Type B pancreatic cell (in vitro differentiated cells): ENCODE results near the gene LDLRAD1. TPM values are rescaled to one million over a fixed set of nuclear protein-coding genes. Genes with fewer than 3 reads are reported as not detected.
"Not testable (repeated sequence)": the region's sequence is repeated elsewhere in the genome, so short reads cannot be mapped to it uniquely, and the experiment has no call there.

Source experiments
- DNase-seq: peaks from one replicate; pipeline ENCODE4 v3.0.0; 2021; ENCODE audit warnings: mixed read lengths; ENCODE audit not compliant: unreplicated experiment; ENCODE audit errors: extremely low spot score
- H3K27ac Mint-ChIP-seq: 2 replicates; pipeline ENCODE4 v1.8.0; 2021; ENCODE audit warnings: mild to moderate bottlenecking, mixed read lengths
- H3K27me3 Mint-ChIP-seq: 2 replicates; pipeline ENCODE4 v1.8.0; 2021; ENCODE audit warnings: mixed read lengths
- H3K36me3 Mint-ChIP-seq: 2 replicates; pipeline ENCODE4 v1.8.0; 2021; ENCODE audit warnings: mixed read lengths
- H3K4me1 Mint-ChIP-seq: one replicate; pipeline ENCODE4 v1.8.0; 2021; ENCODE audit warnings: mixed read lengths; ENCODE audit not compliant: unreplicated experiment
- H3K4me3 Mint-ChIP-seq: 2 replicates; pipeline ENCODE4 v1.8.0; 2021; ENCODE audit warnings: mild to moderate bottlenecking, mixed read lengths
- H3K9me3 Mint-ChIP-seq: 2 replicates; pipeline ENCODE4 v1.8.0; 2021; ENCODE audit warnings: mixed read lengths
- total RNA-seq: library from RNA; stranded (reverse); gene quantifications from 2 replicates; pipeline ENCODE4 v1.2.1, GENCODE V29; 2021; ENCODE audit warnings: low replicate concordance
- TF ChIP-seq, protein P1 (sequence below): fragments of 200-600 bp; sonication (generic); conservative IDR thresholded peaks from 2 replicates; pipeline ENCODE4 v1.5.0; 2021; ENCODE audit warnings: antibody characterized with exemption, mild to moderate bottlenecking

LDLRAD1 gene
- total RNA-seq, 1 donor from 2014 or later, result 1.3 TPM

DNA sequence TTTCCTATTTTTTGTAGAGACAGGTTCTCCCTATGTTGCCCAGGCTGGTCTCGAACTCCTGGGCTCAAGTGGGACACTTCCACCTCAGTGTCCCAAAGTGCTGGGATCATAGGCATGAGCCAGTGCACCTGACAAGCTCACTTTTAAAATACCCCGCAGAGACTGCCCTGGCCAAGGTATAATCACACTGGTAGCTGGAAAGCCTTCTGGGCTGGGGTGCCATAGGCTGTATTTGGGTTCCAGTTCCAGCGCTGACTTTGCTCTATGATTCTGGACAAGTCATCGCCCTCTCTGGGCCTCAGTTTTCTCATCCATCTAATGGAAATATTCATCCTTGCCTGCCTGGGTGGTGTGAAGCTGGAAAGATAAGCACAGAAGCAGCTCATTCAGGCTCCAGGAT lies 10.4 kb downstream of the LDLRAD1 start:
- H3K27ac Mint-ChIP-seq, result no peak overlapping the region
- no peaks in the 10 kb centered on the region for H3K36me3 Mint-ChIP-seq
- TF ChIP-seq, protein P1, sequence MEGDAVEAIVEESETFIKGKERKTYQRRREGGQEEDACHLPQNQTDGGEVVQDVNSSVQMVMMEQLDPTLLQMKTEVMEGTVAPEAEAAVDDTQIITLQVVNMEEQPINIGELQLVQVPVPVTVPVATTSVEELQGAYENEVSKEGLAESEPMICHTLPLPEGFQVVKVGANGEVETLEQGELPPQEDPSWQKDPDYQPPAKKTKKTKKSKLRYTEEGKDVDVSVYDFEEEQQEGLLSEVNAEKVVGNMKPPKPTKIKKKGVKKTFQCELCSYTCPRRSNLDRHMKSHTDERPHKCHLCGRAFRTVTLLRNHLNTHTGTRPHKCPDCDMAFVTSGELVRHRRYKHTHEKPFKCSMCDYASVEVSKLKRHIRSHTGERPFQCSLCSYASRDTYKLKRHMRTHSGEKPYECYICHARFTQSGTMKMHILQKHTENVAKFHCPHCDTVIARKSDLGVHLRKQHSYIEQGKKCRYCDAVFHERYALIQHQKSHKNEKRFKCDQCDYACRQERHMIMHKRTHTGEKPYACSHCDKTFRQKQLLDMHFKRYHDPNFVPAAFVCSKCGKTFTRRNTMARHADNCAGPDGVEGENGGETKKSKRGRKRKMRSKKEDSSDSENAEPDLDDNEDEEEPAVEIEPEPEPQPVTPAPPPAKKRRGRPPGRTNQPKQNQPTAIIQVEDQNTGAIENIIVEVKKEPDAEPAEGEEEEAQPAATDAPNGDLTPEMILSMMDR, result no peak
- no peaks in the 10 kb centered on the region for H3K9me3 Mint-ChIP-seq
- H3K4me1 Mint-ChIP-seq, result peaks cover 6% of the 10 kb centered on the region
- no peak overlapping the region for H3K4me3 Mint-ChIP-seq
- no peak for DNase-seq
- no peaks in the 10 kb centered on the region for H3K27me3 Mint-ChIP-seq

DNA sequence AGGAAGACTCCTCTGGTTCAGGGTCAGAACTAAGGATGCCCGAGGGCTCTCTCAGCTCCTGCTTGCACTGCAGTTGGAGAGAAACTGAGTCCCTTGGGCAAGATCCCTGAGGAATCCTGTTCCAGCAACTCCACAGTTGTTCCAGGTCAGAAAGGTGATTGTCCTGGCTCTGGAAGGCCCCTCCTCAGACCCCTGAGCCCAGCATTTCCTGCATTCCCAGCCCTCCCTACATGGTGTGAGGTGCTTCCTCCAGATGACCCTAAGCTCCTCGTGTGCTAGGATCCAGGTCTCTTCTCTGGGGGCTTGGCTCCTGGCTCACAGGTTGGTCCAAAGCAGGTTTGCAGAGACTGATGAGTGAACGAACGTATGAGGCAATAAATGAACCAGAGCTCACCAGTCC lies 11.5 kb downstream of the LDLRAD1 start:
- Mint-ChIP-seq H3K36me3 (no peaks in the 10 kb centered on the region), H3K4me3 (no peak overlapping the region), H3K4me1 (peaks cover 7% of the 10 kb centered on the region), H3K27ac (no peak overlapping the region), H3K27me3 (no peaks in the 10 kb centered on the region), H3K9me3 (no peaks in the 10 kb centered on the region)
- DNase-seq, result no peak
- TF ChIP-seq, protein P1, result no peak

DNA sequence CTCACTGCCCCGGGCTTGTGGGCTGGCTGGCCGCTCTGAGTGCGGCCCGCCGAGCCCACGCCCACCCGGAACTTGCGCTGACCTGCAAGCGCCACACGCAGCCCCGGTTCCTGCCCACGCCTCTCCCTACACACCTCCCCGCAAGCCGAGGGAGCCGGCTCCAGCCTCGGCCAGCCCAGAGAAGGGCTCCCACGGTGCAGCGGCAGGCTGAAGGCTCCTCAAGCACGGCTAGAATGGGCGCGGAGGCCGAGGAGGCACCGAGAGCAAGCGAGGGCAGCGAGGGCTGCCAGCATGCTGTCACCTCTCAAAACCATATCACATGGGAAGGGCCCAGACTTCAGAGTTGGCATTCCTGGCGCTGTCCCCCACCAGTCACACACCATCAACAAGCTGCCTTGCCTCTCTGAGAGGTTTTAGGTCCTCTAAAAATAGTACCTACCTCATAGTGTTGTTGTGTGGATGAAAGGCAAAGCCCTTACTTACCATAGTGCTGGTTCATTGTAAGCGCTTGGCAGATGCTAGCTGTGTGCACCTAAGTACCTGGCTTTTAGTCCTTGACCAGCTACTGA lies 13.4 kb downstream of the LDLRAD1 start:
- H3K4me1 Mint-ChIP-seq, result peaks cover 9% of the 10 kb centered on the region
- no peak for DNase-seq
- no peaks in the 10 kb centered on the region for H3K9me3 Mint-ChIP-seq
- H3K4me3 Mint-ChIP-seq, result no peak overlapping the region
- H3K27me3 Mint-ChIP-seq, result no peaks in the 10 kb centered on the region
- TF ChIP-seq, protein P1, result no peak
- no peak overlapping the region for H3K27ac Mint-ChIP-seq
- no peaks in the 10 kb centered on the region for H3K36me3 Mint-ChIP-seq

DNA sequence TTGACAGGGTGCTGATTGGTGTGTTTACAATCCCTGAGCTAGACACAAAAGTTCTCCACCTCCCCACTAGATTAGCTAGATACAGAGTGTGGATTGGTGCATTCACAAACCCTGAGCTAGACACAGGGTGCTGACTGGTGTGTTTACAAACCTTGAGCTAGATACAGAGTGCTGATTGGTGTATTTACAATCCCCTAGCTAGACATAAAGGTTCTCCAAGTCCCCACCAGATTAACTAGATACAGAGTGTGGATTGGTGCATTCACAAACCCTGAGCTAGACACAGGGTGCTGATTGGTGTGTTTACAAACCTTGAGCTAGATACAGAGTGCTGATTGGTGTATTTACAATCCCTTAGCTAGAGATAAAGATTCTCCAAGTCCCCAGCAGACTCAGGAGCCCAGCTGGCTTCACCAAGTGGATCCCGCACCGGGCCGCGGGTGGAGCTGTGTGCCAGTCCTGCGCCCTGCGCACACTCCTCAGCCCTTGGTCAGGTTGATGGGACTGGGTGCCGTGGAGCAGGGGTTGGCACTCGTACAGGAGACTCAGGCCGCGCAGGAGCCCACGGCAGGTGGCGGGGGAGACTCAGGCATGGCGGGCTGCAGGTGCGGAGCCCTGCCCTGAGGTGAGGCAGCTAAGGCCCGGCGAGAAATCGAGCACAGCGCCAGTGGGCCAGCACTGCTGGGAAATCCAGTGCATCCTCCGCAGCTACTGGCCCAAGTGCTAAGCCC lies 14.1 kb downstream of the LDLRAD1 start:
- not testable (repeated sequence) for H3K9me3 Mint-ChIP-seq, H3K27ac Mint-ChIP-seq, DNase-seq, H3K27me3 Mint-ChIP-seq, H3K4me3 Mint-ChIP-seq, H3K4me1 Mint-ChIP-seq, H3K36me3 Mint-ChIP-seq

DNA sequence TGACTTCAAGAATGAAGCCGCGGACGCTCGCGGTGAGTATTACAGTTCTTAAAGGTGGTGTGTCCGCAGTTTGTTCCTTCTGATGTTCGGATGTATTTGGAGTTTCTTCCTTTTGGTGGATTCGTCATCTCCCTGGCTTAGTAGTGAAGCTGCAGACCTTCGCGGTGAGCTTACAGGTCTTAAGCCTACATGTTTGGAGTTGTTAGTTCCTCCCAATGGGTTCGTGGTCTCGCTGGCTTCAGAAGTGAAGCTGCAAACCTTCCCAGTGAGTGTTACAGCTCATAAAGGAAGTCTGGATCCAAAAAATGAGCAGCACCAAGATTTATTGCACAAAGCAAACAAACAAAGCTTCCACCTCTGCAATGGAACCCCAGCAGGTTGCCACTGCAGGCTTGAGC lies 14.7 kb downstream of the LDLRAD1 start:
- TF ChIP-seq, protein P1, result no peak
- no peak for DNase-seq
- Mint-ChIP-seq H3K4me3 (no peak overlapping the region), H3K27me3 (no peaks in the 10 kb centered on the region), H3K36me3 (no peaks in the 10 kb centered on the region), H3K27ac (no peak overlapping the region), H3K9me3 (no peaks in the 10 kb centered on the region), H3K4me1 (peaks cover 9% of the 10 kb centered on the region)

DNA sequence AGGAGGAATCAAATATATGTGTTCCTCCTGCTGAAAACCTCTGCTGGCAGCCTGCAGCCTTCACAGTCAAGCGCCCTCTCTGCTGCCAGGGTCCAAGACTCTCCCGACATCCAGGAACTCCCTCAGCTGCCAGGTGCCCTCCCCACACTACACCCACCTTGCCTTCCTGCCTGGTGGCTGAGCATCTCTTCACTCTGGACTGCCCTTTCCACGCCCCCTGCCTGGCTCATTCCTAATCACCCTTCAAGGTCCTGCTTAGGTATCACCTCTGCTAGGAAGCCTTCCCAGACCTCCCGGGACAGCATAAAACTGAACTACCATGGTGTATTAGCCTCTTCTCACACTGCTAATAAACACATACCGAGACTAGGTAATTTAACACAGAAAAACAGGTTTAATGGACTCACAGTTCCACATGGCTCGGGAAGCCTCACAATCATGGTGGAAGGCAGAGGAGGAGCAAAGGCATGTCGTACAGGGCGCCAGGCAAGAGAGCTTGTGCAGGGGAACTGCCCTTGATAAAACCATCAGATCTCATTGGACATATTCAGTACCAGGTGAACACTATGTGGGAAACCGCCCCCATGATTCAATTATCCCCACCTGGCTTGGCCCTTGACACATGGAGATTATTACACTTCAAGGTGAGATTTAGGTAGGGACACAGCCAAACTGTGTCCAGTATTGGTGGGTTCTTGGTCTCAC lies 15.3 kb downstream of the LDLRAD1 start:
- Mint-ChIP-seq H3K36me3 (no peaks in the 10 kb centered on the region), H3K27me3 (no peaks in the 10 kb centered on the region), H3K9me3 (no peaks in the 10 kb centered on the region), H3K4me1 (peaks cover 9% of the 10 kb centered on the region), H3K4me3 (no peak overlapping the region), H3K27ac (no peak overlapping the region)
- TF ChIP-seq, protein P1, result no peak
- DNase-seq, result no peak
